GM12878 (cell line): ENCODE measurements around the gene MGST3.

ENCODE experiments used
- BRCA1 ChIP-seq: IDR thresholded peaks from 2 replicates; pipeline ENCODE4 v1.6.1; 2011; ENCODE audit warnings: low read depth, low read length, improper control_type of control experiment
- CBFB ChIP-seq: IDR thresholded peaks from 2 replicates; pipeline ENCODE4 v1.6.1; 2016; ENCODE audit warnings: antibody characterized with exemption, low read depth
- DPF2 ChIP-seq: fragments of 450-650 bp; IDR thresholded peaks from 2 replicates; pipeline ENCODE4 v1.6.1; 2017; ENCODE audit warnings: mild to moderate bottlenecking
- ESRRA ChIP-seq: IDR thresholded peaks from 2 replicates; pipeline ENCODE4 v1.6.1; 2012; ENCODE audit warnings: mild to moderate bottlenecking, low read length, improper control_type of control experiment
- EZH2 ChIP-seq: IDR thresholded peaks from 2 replicates; pipeline ENCODE4 v1.6.1; 2012; ENCODE audit warnings: low read depth, mild to moderate bottlenecking, control low read depth, inconsistent platforms, low read length, borderline replicate concordance; ENCODE audit not compliant: control insufficient read depth
- NKRF ChIP-seq: fragments of 450-650 bp; conservative IDR thresholded peaks from 2 replicates; pipeline ENCODE4 v1.6.1; 2017; ENCODE audit warnings: mild to moderate bottlenecking, moderate library complexity
- POLR2A ChIP-seq: IDR thresholded peaks from 2 replicates; pipeline ENCODE4 v1.6.1; 2011; ENCODE audit warnings: low read depth, mild to moderate bottlenecking, low read length
- POLR2AphosphoS2 ChIP-seq: IDR thresholded peaks from 2 replicates; pipeline ENCODE4 v1.6.1; 2011; ENCODE audit warnings: low read depth, mild to moderate bottlenecking, low read length, improper control_type of control experiment, moderate library complexity
- SRF ChIP-seq, 2 experiments: IDR thresholded peaks; 2 replicates each; pipeline ENCODE4 v1.6.1; 2011; ENCODE audit warnings: low read depth in 2 of 2, low read length in 2 of 2, mild to moderate bottlenecking in 1 of 2, moderate library complexity in 1 of 2
- ZNF274 ChIP-seq: IDR thresholded peaks from one replicate; pipeline ENCODE4 v1.8.0; 2011; ENCODE audit not compliant: insufficient read length, insufficient read depth

DNA sequence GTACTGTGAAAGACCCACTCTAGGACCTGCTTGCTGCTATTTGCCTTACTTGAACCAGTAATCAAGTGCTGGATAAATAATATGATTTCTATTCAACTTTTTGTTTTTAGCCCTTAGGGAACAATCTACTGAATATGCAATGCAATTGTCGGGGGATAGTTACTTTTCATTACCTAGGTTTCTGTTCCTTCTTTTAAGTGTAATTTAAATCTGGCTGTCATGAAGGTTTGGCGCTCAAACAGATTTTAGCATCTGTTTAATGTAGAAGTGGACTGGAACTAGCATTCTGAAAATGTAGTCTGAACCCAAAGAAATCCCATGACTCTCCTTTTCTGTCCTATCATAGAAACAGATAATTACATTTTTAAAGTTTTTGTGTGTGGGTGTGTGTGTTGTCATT is 4.8 kb downstream of the MGST3 start:
- TF ChIP-seq ZNF274 (no peak), POLR2AphosphoS2 (no peak), POLR2A (no peak), EZH2 (no peak), CBFB (no peak), DPF2 (no peak), NKRF (no peak), SRF (IDR thresholded peaks at IDR 0.05; ENCODE audit: low read depth in 2 of 2, low read length in 2 of 2) (no peak), ESRRA (no peak), BRCA1 (no peak)
